Stomach (tissue), 4 donors: Measurements from ENCODE around the gene SERINC3.

Experiments used
- POLR2A ChIP-seq, 4 donors: fragments of 450-650 bp; IDR thresholded peaks; one replicate each; pipeline ENCODE4 v1.6.1; 2016; ENCODE audit warnings: antibody characterized with exemption in 4 of 4, control low read depth in 2 of 4, mild to moderate bottlenecking in 1 of 4, moderate library complexity in 1 of 4
- POLR2AphosphoS5 ChIP-seq, 3 donors: sonication (generic); formaldehyde crosslinking; IDR thresholded peaks; one replicate each; pipeline ENCODE4 v1.6.1; 2016; ENCODE audit warnings: antibody characterized with exemption in 3 of 3
- TF ChIP-seq, protein P1 (sequence below), 7 experiments: fragments of 450-650 bp in 4 of 7; fragments of 200-600 bp in 3 of 7; sonication (generic) in 3 of 7; IDR thresholded peaks; one replicate each; pipeline ENCODE4 v1.5.1; 2016 to 2019; ENCODE audit warnings: antibody characterized with exemption in 7 of 7, control low read depth in 2 of 7, mild to moderate bottlenecking in 1 of 7

DNA sequence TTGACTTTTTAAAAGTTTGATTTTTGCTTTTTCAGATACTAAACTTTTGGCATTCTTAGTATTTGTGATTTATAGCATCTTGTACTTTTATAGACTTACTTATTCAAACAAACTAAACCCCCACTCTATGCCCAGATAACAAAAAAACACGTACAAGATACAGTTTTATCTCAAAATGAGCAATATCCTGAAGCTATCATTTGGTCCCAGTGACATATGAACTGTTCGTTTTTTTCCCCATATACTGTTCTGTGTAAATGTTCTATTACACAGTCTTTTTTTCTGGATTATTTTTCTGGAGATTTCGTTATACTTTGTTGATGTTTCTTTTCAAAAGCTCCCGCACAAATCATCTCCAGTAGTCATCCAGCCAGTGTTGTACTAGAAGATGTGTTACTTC is 27.3 kb upstream of the SERINC3 start:
- TF ChIP-seq, protein P1, sequence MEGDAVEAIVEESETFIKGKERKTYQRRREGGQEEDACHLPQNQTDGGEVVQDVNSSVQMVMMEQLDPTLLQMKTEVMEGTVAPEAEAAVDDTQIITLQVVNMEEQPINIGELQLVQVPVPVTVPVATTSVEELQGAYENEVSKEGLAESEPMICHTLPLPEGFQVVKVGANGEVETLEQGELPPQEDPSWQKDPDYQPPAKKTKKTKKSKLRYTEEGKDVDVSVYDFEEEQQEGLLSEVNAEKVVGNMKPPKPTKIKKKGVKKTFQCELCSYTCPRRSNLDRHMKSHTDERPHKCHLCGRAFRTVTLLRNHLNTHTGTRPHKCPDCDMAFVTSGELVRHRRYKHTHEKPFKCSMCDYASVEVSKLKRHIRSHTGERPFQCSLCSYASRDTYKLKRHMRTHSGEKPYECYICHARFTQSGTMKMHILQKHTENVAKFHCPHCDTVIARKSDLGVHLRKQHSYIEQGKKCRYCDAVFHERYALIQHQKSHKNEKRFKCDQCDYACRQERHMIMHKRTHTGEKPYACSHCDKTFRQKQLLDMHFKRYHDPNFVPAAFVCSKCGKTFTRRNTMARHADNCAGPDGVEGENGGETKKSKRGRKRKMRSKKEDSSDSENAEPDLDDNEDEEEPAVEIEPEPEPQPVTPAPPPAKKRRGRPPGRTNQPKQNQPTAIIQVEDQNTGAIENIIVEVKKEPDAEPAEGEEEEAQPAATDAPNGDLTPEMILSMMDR (IDR thresholded peaks at IDR 0.05) = no peak
- no peak for TF ChIP-seq POLR2A (IDR thresholded peaks at IDR 0.05)
- TF ChIP-seq POLR2AphosphoS5 (IDR thresholded peaks at IDR 0.05) = no peak
